SU-DHL-6 (cell line): Measurements from ENCODE around the gene SMAD4.
A peak's percentile ranks its signal among the peaks of the same experiment; 100 is the strongest.

Experiments
- EZH2phosphoT487 ChIP-seq: fragments of 200-600 bp; sonication (generic), shearing (Covaris generic); conservative IDR thresholded peaks from 2 replicates; pipeline ENCODE4 v1.6.1; 2018; ENCODE audit warnings: mild to moderate bottlenecking, antibody characterized with exemption, low read length, moderate library complexity, mixed read lengths
- TF ChIP-seq, protein P1 (sequence below): fragments of 200-600 bp; sonication (generic); IDR thresholded peaks from one replicate; pipeline ENCODE4 v1.5.1; 2017; ENCODE audit warnings: antibody characterized with exemption, mild to moderate bottlenecking, low read length, moderate library complexity; ENCODE audit not compliant: insufficient read depth, poor library complexity, severe bottlenecking

DNA sequence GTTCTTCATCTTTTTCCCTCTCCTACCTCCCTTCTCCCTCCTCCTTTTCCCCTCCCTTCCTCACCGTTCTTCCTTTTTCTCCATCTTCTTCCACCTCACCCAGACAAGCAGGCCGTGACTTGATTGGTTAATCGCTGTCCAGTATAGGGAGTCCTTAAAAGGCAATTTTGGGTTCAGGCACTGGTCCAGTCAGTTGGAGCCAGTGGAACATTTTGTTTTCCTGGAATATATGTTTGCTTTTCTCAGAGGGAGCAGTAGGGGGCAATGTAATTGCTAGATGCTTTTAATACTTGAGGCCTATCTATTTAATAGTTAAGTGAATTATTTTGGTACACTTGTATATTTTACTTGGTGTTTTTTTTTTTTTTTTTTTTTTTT lies 47.2 kb upstream of the SMAD4 start:
- TF ChIP-seq, protein P1, sequence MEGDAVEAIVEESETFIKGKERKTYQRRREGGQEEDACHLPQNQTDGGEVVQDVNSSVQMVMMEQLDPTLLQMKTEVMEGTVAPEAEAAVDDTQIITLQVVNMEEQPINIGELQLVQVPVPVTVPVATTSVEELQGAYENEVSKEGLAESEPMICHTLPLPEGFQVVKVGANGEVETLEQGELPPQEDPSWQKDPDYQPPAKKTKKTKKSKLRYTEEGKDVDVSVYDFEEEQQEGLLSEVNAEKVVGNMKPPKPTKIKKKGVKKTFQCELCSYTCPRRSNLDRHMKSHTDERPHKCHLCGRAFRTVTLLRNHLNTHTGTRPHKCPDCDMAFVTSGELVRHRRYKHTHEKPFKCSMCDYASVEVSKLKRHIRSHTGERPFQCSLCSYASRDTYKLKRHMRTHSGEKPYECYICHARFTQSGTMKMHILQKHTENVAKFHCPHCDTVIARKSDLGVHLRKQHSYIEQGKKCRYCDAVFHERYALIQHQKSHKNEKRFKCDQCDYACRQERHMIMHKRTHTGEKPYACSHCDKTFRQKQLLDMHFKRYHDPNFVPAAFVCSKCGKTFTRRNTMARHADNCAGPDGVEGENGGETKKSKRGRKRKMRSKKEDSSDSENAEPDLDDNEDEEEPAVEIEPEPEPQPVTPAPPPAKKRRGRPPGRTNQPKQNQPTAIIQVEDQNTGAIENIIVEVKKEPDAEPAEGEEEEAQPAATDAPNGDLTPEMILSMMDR, result peak; percentile 21
- TF ChIP-seq EZH2phosphoT487, result no peak
